Measurements from ENCODE around the gene GNG4.

GRCh38 chr1:235516862-235517446, 132.6 kb downstream of the GNG4 start:
- TF ChIP-seq CTCF (IDR thresholded peaks at IDR 0.05; ENCODE audit: low read depth, low read length) (no peak), EZH2phosphoT487 (IDR thresholded peaks at IDR 0.05; ENCODE audit: low read depth) (no peak)

Data from OCI-LY3 (cell line).